ENCODE results near the gene CHGA. TPM values are rescaled to one million over a fixed set of nuclear protein-coding genes. Genes with fewer than 3 reads are reported as not detected.

The CHGA gene
- total and polyA plus RNA-seq, 12 donors = 0.54 to 3,883 (median 760) TPM; not detected in 1

DNA sequence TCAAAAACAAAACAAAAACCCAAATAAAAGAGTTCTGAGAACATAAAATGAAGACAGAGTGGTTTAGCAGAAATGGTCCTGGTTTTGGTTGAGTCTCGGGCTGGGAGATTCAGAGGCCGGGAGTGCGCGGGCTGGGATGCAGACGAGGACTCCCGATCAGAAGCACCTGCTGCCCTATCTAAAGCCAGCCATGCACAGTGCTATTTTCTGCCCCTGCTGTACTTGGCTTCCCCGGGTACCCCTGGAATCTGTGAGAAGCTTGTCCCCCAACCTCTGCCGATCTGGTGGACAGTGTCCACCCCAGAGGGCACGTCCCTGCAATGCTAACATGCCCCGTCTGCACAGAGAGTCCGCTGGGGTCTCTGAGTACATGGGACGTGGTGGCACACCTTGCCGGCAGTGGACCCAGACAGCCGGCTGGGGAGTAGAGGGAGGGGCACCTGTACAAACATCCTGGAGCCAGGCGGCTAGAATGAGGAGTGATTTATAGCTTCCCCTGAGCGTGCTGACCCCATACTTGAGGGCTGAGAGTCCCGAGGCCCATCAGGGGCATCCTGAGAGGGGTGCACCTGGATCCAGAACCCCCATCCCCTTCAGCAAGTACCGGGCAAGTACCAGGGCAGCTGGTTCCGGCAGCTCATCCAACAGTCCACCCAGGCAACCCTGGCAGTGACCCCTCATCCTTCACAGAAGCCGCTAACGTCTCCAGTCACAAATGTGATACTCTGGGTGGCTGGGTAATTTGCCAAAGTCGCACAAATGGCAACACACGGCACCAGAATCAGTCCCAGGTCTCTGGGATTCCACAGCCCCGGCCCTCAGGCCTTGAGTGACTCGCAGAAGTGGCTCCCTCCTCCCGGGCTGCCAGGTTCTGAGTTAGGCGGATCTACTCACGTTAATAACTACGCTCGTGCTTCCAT is 37.1 kb downstream of the CHGA start:
- Histone ChIP-seq H3K4me1 (replicated peaks in 1 of 2) (peaks cover 0 to 11% of the 10 kb centered on the region in 2 donors), H3K36me3 (replicated peaks in 1 of 2) (peaks cover 0 to 22% of the 10 kb centered on the region in 2 donors), H3K4me3 (no peak overlapping the region), H3K27me3 (no peaks in the 10 kb centered on the region), H3K27ac (no peak overlapping the region), H3K9me3 (replicated peaks in 1 of 3) (no peaks in the 10 kb centered on the region)
- DNase-seq = no peak
- TF ChIP-seq, protein P1, sequence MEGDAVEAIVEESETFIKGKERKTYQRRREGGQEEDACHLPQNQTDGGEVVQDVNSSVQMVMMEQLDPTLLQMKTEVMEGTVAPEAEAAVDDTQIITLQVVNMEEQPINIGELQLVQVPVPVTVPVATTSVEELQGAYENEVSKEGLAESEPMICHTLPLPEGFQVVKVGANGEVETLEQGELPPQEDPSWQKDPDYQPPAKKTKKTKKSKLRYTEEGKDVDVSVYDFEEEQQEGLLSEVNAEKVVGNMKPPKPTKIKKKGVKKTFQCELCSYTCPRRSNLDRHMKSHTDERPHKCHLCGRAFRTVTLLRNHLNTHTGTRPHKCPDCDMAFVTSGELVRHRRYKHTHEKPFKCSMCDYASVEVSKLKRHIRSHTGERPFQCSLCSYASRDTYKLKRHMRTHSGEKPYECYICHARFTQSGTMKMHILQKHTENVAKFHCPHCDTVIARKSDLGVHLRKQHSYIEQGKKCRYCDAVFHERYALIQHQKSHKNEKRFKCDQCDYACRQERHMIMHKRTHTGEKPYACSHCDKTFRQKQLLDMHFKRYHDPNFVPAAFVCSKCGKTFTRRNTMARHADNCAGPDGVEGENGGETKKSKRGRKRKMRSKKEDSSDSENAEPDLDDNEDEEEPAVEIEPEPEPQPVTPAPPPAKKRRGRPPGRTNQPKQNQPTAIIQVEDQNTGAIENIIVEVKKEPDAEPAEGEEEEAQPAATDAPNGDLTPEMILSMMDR (IDR thresholded peaks at IDR 0.05) = no peak
- no peak for TF ChIP-seq POLR2A (IDR thresholded peaks at IDR 0.05)
- 87 to 92% (median 89%) methylated on average over 26 to 30 of the region's 30 CpGs for WGBS, 4 donors
- intact Hi-C loops (cut with DNase I) = loop anchor here in 1 of 2 donors (10.0 kb wide), 1 partner anchor 145 kb away; no protein-coding TSS in a partner anchor

- Histone ChIP-seq H3K4me3 (no peak overlapping the region), H3K27ac (no peak overlapping the region), H3K9me3 (replicated peaks in 1 of 3) (no peaks in the 10 kb centered on the region), H3K27me3 (no peaks in the 10 kb centered on the region), H3K36me3 (replicated peaks in 1 of 2) (peaks cover 0 to 22% of the 10 kb centered on the region in 2 donors), H3K4me1 (replicated peaks in 1 of 2) (peaks cover 0 to 11% of the 10 kb centered on the region in 2 donors)
- WGBS, 4 donors = 89 to 95% (median 91%) methylated on average over 5 to 18 of the region's 18 CpGs
- DNase-seq = no peak
- intact Hi-C loops (cut with DNase I) = no loop called here
- no peak for TF ChIP-seq POLR2A (IDR thresholded peaks at IDR 0.05)
These were observed 38.0 kb downstream of the CHGA start for GRCh38 chr14:92960706-92961566.

GRCh38 chr14:92961567-92961855 is 38.6 kb downstream of the CHGA start:
- H3K4me1 ChIP-seq (replicated peaks in 1 of 2) = peaks cover 0 to 11% of the 10 kb centered on the region in 2 donors

GRCh38 chr14:92962031-92962830 is 39.3 kb downstream of the CHGA start:
- H3K36me3 ChIP-seq (replicated peaks in 1 of 2) = peaks cover 0 to 22% of the 10 kb centered on the region in 2 donors
- TF ChIP-seq, protein P1 (IDR thresholded peaks at IDR 0.05) = no peak
- no peak for TF ChIP-seq POLR2A (IDR thresholded peaks at IDR 0.05)
- no peak for DNase-seq
- H3K27ac ChIP-seq = no peak overlapping the region
- H3K27me3 ChIP-seq = no peaks in the 10 kb centered on the region
- no peaks in the 10 kb centered on the region for H3K9me3 ChIP-seq (replicated peaks in 1 of 3)
- peaks cover 0 to 11% of the 10 kb centered on the region in 2 donors for H3K4me1 ChIP-seq (replicated peaks in 1 of 2)
- intact Hi-C loops (cut with DNase I) = no loop called here
- H3K4me3 ChIP-seq = no peak overlapping the region
- 92 to 97% (median 94%) methylated on average over 15 to 20 of the region's 20 CpGs for WGBS, 4 donors

More at GRCh38 chr14:92961567-92961855, 38.6 kb downstream of the CHGA start:
- Histone ChIP-seq H3K9me3 (replicated peaks in 1 of 3) (no peaks in the 10 kb centered on the region), H3K4me3 (no peak overlapping the region), H3K27me3 (no peaks in the 10 kb centered on the region), H3K27ac (no peak overlapping the region), H3K36me3 (replicated peaks in 1 of 2) (peaks cover 0 to 22% of the 10 kb centered on the region in 2 donors)
- TF ChIP-seq, protein P1 (IDR thresholded peaks at IDR 0.05) = no peak
- no peak for TF ChIP-seq POLR2A (IDR thresholded peaks at IDR 0.05)
- 91 to 98% (median 96%) methylated on average over 7 of the region's 7 CpGs for WGBS, 4 donors
- DNase-seq = no peak
- intact Hi-C loops (cut with DNase I) = no loop called here
